ENCODE results near the gene FAM186B. TPM values are rescaled to one million over a fixed set of nuclear protein-coding genes. Genes with fewer than 3 reads are reported as not detected.

Gene FAM186B
- total and polyA plus RNA-seq, 2 of the 13 experiments (the other 11 are each of a cell fraction or from before 2014, with no cell fraction given) = 0.07 to 0.20 TPM

GRCh38 chr12:49642370-49642802 is 36.9 kb upstream of the FAM186B start (continued):
- TF ChIP-seq ZNF180 (CRISPR knock-in tag; IDR thresholded peaks at IDR 0.05; ENCODE audit: borderline replicate concordance, low read depth) (no peak), SIN3A (IDR thresholded peaks at IDR 0.05; ENCODE audit: borderline replicate concordance, low read depth, low read length) (no peak), ZNF24 (IDR thresholded peaks at IDR 0.05) (no peak), ZNF790 (CRISPR knock-in tag; IDR thresholded peaks at IDR 0.05; ENCODE audit: borderline replicate concordance) (no peak), ZSCAN21 (CRISPR knock-in tag; IDR thresholded peaks at IDR 0.05; ENCODE audit: borderline replicate concordance) (peak; percentile 65; the same call in 1 of the 2 replicates), KLF12 (CRISPR knock-in tag; IDR thresholded peaks at IDR 0.05; ENCODE audit: borderline replicate concordance) (no peak), HOMEZ (CRISPR knock-in tag; IDR thresholded peaks at IDR 0.05; ENCODE audit: low read depth) (peak; percentile 75; the same call in 1 of the 2 replicates), ZNF878 (CRISPR knock-in tag; IDR thresholded peaks at IDR 0.05) (no peak), MED1 (CRISPR knock-in tag; IDR thresholded peaks at IDR 0.05) (peak; percentile 66), STAT6 (CRISPR knock-in tag; IDR thresholded peaks at IDR 0.05; ENCODE audit: borderline replicate concordance) (no peak), HNRNPK (IDR thresholded peaks at IDR 0.05; ENCODE audit: low read depth, low read length, poor library complexity, severe bottlenecking) (no peak), FOSL2 (CRISPR knock-in tag; IDR thresholded peaks at IDR 0.05) (peak; percentile 95), ZNF282 (IDR thresholded peaks at IDR 0.05; ENCODE audit: partially characterized antibody) (no peak), ERF (CRISPR knock-in tag; IDR thresholded peaks at IDR 0.05) (peak; percentile 71; the same call in 1 of the 2 replicates), NFE2 (CRISPR knock-in tag; IDR thresholded peaks at IDR 0.05) (peak; percentile 54; the same call in 1 of the 2 replicates), HNRNPL (IDR thresholded peaks at IDR 0.05; ENCODE audit: low read depth, low read length) (peak; percentile 46; the same call in 1 of the 2 replicates), ZNF556 (CRISPR knock-in tag; IDR thresholded peaks at IDR 0.05; ENCODE audit: borderline replicate concordance) (no peak), SALL2 (CRISPR knock-in tag; IDR thresholded peaks at IDR 0.05) (no peak), TEF (CRISPR knock-in tag; IDR thresholded peaks at IDR 0.05) (no peak), PTBP1 (IDR thresholded peaks at IDR 0.05; ENCODE audit: low read depth, low read length, poor library complexity, severe bottlenecking) (no peak), MEIS2 (CRISPR knock-in tag; IDR thresholded peaks at IDR 0.05) (0 out of 2 replicates have a peak, but pooled peaks have one; percentile 31), MAF1 (CRISPR knock-in tag; IDR thresholded peaks at IDR 0.05; ENCODE audit: borderline replicate concordance) (no peak), ZNF3 (CRISPR knock-in tag; IDR thresholded peaks at IDR 0.05) (no peak), ZMAT5 (CRISPR knock-in tag; IDR thresholded peaks at IDR 0.05; ENCODE audit: borderline replicate concordance, low read depth) (no peak), ZNF451 (CRISPR knock-in tag; IDR thresholded peaks at IDR 0.05) (no peak)
